Measurements from ENCODE around the gene UTP25.
A peak's percentile ranks its signal among the peaks of the same experiment; 100 is the strongest.

- TF ChIP-seq CTCF (conservative IDR thresholded peaks at IDR 0.05; ENCODE audit: low read length) (peak; percentile 69), EZH2phosphoT487 (IDR thresholded peaks at IDR 0.05; ENCODE audit: borderline replicate concordance) (no peak)
Observed at GRCh38 chr1:209899948-209900347, 72.2 kb downstream of the UTP25 start.
